CD4-positive, CD25-positive, alpha-beta regulatory T cell (primary cell): ENCODE data around the gene FRMPD4. TPM values are rescaled to one million over a fixed set of nuclear protein-coding genes. Genes with fewer than 3 reads are reported as not detected.

Experiments used
- ATAC-seq, 2 donors: fragments of 150-1000 bp; cut with Tn5 transposase; one replicate each; pipeline ENCODE4 v1.10.0; 2021; ENCODE audit warnings: low read depth in 2 of 2, moderate number of reproducible peaks in 2 of 2, moderate library complexity in 1 of 2
- DNase-seq, 3 donors: peaks; one replicate each; pipeline versions ENCODE4 v3.0.0 to v3.0.0-alpha.2; 2012 to 2022; ENCODE audit warnings: mixed read lengths in 1 of 3
- H3K27ac ChIP-seq: one replicate; pipeline ENCODE4 v1.7.0; 2013; ENCODE audit warnings: mild to moderate bottlenecking, low read length; ENCODE audit not compliant: insufficient read depth, poor library complexity, severe bottlenecking
- H3K27me3 ChIP-seq: one replicate; pipeline ENCODE4 v1.7.0; 2013; ENCODE audit warnings: low read length; ENCODE audit not compliant: control insufficient read depth, insufficient read depth
- H3K36me3 ChIP-seq: one replicate; pipeline ENCODE4 v1.7.0; 2013; ENCODE audit warnings: mild to moderate bottlenecking, low read length, moderate library complexity; ENCODE audit not compliant: control insufficient read depth, insufficient read depth
- H3K4me1 ChIP-seq: 2 replicates; pipeline ENCODE4 v1.7.0; 2013; ENCODE audit warnings: mild to moderate bottlenecking, low read length; ENCODE audit not compliant: insufficient read depth, control insufficient read depth, poor library complexity, severe bottlenecking
- H3K4me3 ChIP-seq: one replicate; pipeline ENCODE4 v1.7.0; 2013; ENCODE audit warnings: low read depth, mild to moderate bottlenecking, low read length, moderate library complexity
- H3K9me3 ChIP-seq, 2 experiments: 1 replicate in 1 of 2; 2 replicates in 1 of 2; pipeline ENCODE4 v1.7.0; 2013; ENCODE audit warnings: low read length in 2 of 2, mild to moderate bottlenecking in 1 of 2, moderate library complexity in 1 of 2; ENCODE audit not compliant: control insufficient read depth in 2 of 2
- H3K27ac Mint-ChIP-seq, 3 donors: one replicate each; pipeline ENCODE4 v1.8.0; 2020 to 2022; ENCODE audit warnings: mild to moderate bottlenecking in 3 of 3, mixed read lengths in 3 of 3, moderate library complexity in 2 of 3
- H3K27me3 Mint-ChIP-seq: one replicate; pipeline ENCODE4 v1.8.0; 2022; ENCODE audit warnings: mild to moderate bottlenecking, mixed read lengths
- H3K36me3 Mint-ChIP-seq: one replicate; pipeline ENCODE4 v1.8.0; 2020; ENCODE audit warnings: mixed read lengths
- H3K4me1 Mint-ChIP-seq, 4 donors: one replicate each; pipeline ENCODE4 v1.8.0; 2020 to 2022; ENCODE audit warnings: mixed read lengths in 4 of 4, mild to moderate bottlenecking in 1 of 4
- H3K4me3 Mint-ChIP-seq, 4 donors: one replicate each; pipeline ENCODE4 v1.8.0; 2020 to 2022; ENCODE audit warnings: mild to moderate bottlenecking in 4 of 4, mixed read lengths in 4 of 4, moderate library complexity in 3 of 4
- H3K9me3 Mint-ChIP-seq, 7 donors: one replicate each; pipeline ENCODE4 v1.8.0; 2020 to 2022; ENCODE audit warnings: mixed read lengths in 7 of 7, mild to moderate bottlenecking in 3 of 7, moderate library complexity in 2 of 7
- polyA plus RNA-seq, 4 donors: library from polyadenylated mRNA; unstranded; fragments of 300-500 nt; fragmentation: Illumina TruSeq; gene quantifications; one replicate each; pipeline ENCODE4 v1.2.3, GENCODE V29; 2021
- total RNA-seq: library from RNA; stranded (reverse); gene quantifications from one replicate; pipeline ENCODE4 v1.2.3, GENCODE V29; 2022

The FRMPD4 gene
- total and polyA plus RNA-seq, 5 donors from 2014 or later, result not detected

DNA sequence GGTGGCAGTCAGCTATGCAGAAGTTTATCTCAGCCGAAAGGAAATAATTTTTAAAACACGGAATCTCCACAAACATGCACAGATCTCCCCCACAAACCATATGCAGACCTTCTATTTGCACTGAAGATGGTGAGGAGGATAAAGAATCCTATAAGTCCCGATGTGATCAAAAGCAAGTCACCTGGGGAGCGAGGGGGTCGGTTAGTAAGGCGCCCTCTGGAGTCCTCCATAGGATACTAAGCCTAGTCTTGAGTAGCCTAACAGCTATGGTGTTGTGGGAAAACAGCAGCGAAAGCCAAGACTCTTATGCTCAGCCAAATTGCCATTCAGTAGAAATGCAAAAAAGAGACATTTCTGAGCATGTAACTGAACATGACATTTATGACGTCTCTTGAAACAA, 210.9 kb downstream of the FRMPD4 start:
- Mint-ChIP-seq H3K27me3 (no peaks in the 10 kb centered on the region), H3K4me3 (no peak overlapping the region), H3K9me3 (no peaks in the 10 kb centered on the region), H3K27ac (no peak overlapping the region), H3K4me1 (no peaks in the 10 kb centered on the region), H3K36me3 (no peaks in the 10 kb centered on the region)
- H3K9me3 ChIP-seq, result no peaks in the 10 kb centered on the region
- no peak overlapping the region for H3K4me3 ChIP-seq
- ATAC-seq (no peak), DNase-seq (no peak)
- no peaks in the 10 kb centered on the region for H3K27me3 ChIP-seq
- H3K36me3 ChIP-seq, result no peaks in the 10 kb centered on the region
- H3K4me1 ChIP-seq, result no peaks in the 10 kb centered on the region
- H3K27ac ChIP-seq, result no peak overlapping the region

DNA sequence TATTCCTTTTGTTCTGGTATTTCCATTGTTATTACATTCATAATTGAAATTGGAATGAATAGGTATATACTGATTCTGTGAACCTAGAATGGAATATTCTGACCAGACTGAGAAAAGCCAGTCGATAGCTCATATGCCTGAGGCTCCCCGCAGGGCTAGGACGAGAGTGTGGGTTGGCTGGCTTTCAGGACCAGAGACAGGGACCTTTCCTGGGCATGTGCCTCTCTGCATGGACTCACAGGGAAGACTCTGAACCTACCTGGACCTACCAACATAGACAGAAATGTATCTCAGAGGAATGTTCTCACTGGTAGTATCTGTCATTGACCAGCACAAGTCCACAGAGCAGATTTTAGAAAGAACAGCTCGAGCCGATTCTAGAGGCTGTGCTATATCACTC, 214.6 kb downstream of the FRMPD4 start:
- ATAC-seq (no peak), DNase-seq (no peak)
- Histone ChIP-seq H3K4me3 (no peak overlapping the region), H3K27me3 (no peaks in the 10 kb centered on the region), H3K4me1 (no peaks in the 10 kb centered on the region), H3K36me3 (no peaks in the 10 kb centered on the region), H3K9me3 (no peaks in the 10 kb centered on the region), H3K27ac (no peak overlapping the region)
- no peaks in the 10 kb centered on the region for H3K36me3 Mint-ChIP-seq
- H3K27me3 Mint-ChIP-seq, result no peaks in the 10 kb centered on the region
- H3K4me1 Mint-ChIP-seq, result no peaks in the 10 kb centered on the region
- H3K9me3 Mint-ChIP-seq, result no peaks in the 10 kb centered on the region
- H3K27ac Mint-ChIP-seq, result no peak overlapping the region
- H3K4me3 Mint-ChIP-seq, result no peak overlapping the region

DNA sequence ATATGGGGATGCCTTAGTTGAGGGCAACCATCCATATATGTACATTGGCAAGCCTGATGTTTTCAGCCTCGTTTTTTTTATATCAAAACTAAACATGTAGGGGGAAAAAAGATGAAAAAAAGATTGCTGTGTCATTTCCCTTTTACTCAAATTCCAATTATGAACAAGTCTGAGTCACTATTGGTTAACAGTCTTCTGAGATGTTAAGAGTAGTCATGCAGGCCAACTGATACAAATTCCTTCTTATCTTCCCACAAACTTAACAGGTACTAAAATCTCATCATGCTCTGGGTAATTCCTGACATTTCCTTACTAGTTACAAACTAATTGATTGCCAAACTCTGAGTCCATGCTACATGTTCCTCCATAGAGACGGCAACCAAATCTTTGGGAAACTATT, 222.1 kb downstream of the FRMPD4 start:
- Mint-ChIP-seq H3K27ac (no peak overlapping the region), H3K36me3 (no peaks in the 10 kb centered on the region), H3K27me3 (no peaks in the 10 kb centered on the region), H3K4me3 (no peak overlapping the region), H3K4me1 (no peaks in the 10 kb centered on the region), H3K9me3 (peaks cover 0 to 2% (median 0%) of the 10 kb centered on the region in 7 donors)
- DNase-seq (no peak), ATAC-seq (no peak)
- Histone ChIP-seq H3K27me3 (no peaks in the 10 kb centered on the region), H3K36me3 (no peaks in the 10 kb centered on the region), H3K9me3 (no peaks in the 10 kb centered on the region), H3K4me3 (no peak overlapping the region), H3K4me1 (no peaks in the 10 kb centered on the region), H3K27ac (no peak overlapping the region)

DNA sequence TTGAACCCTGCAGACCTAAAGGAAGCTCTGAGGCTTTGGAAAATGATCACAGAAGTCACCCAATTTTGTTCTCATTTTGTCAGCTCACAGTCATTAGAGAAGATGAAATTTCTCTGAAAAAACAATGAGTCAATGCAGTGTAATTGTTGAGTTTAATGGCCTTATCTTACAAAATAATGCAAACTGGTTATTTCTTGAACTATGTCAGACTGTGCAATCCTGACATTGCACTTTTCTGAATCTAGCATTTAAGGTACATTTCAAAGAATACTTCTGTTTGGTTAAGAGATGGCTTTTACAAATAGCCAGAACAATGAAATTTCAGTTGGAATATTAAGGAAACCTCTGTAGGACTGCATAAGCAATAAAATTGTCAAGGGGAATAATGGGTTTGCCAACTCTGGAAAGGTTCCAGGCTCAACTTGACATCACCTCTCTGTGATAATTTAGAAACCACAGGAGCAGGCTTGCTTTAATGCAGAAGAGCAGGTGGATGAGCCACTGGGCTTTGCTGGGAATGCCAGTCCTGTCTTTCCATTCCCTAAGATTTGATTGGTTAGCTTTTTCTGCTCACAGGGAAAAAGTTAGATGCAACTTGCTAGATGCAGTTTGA, 222.8 kb downstream of the FRMPD4 start:
- Mint-ChIP-seq H3K4me1 (no peaks in the 10 kb centered on the region), H3K9me3 (peaks cover 0 to 3% (median 0%) of the 10 kb centered on the region in 7 donors)
- H3K27me3 ChIP-seq, result no peaks in the 10 kb centered on the region

DNA sequence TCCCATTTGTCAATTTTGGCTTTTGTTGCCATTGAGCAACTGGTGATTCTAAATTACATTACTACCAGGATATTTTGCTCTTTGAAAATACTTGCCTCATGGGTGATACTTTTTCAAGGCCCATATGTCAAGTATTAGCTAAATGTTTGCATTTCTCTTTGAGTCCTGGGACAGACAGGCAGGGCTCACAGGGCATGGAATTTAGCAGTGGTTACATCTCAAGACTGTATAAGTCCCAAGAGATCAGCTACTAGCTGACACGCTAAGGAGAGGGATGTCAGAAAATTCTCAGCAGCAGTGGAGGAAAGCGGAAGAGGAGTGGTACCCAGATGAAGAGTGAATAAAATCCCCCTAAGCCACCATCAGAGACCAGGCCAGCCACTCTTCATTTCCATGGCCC, 224.9 kb downstream of the FRMPD4 start:
- no peak overlapping the region for H3K4me3 Mint-ChIP-seq

More for the DNA sequence above, 222.8 kb downstream of the FRMPD4 start:
- Histone ChIP-seq H3K27ac (no peak overlapping the region), H3K36me3 (no peaks in the 10 kb centered on the region), H3K4me1 (no peaks in the 10 kb centered on the region), H3K4me3 (no peak overlapping the region), H3K9me3 (no peaks in the 10 kb centered on the region)
- Mint-ChIP-seq H3K36me3 (no peaks in the 10 kb centered on the region), H3K4me3 (no peak overlapping the region), H3K27me3 (no peaks in the 10 kb centered on the region), H3K27ac (no peak overlapping the region)
- ATAC-seq (no peak), DNase-seq (no peak)

DNA sequence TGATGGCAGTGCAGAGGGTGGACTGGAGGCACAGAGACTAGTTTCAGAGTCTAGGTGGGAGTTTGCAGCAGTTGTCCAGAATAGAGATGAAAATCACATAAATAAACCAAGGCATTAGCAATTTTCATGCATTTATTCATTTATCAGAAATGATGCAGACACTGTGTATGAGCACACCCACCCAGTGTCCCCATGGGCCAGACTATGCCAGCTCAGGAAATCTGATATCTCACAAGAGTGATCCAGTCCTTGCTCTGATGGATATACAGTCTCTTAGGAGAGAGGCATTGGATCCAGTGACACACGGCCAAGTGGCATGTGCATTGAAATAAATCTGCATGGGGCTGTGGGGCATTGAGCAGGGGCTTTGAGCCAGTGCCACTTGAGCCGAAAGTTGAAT, 228.2 kb downstream of the FRMPD4 start:
- Mint-ChIP-seq H3K4me1 (no peaks in the 10 kb centered on the region), H3K27me3 (no peaks in the 10 kb centered on the region), H3K9me3 (peaks cover 0 to 3% (median 0%) of the 10 kb centered on the region in 7 donors), H3K36me3 (no peaks in the 10 kb centered on the region), H3K4me3 (no peak overlapping the region), H3K27ac (no peak overlapping the region)
- ATAC-seq (no peak), DNase-seq (no peak)
- Histone ChIP-seq H3K9me3 (no peaks in the 10 kb centered on the region), H3K4me1 (no peaks in the 10 kb centered on the region), H3K36me3 (no peaks in the 10 kb centered on the region), H3K27me3 (no peaks in the 10 kb centered on the region), H3K4me3 (no peak overlapping the region), H3K27ac (no peak overlapping the region)

More for the DNA sequence above, 224.9 kb downstream of the FRMPD4 start:
- ATAC-seq (no peak), DNase-seq (no peak)
- no peak overlapping the region for H3K27ac Mint-ChIP-seq
- no peak overlapping the region for H3K27ac ChIP-seq
- no peaks in the 10 kb centered on the region for H3K27me3 Mint-ChIP-seq
- no peak overlapping the region for H3K4me3 ChIP-seq
- peaks cover 0 to 3% (median 0%) of the 10 kb centered on the region in 7 donors for H3K9me3 Mint-ChIP-seq
- no peaks in the 10 kb centered on the region for H3K4me1 Mint-ChIP-seq
- H3K9me3 ChIP-seq, result no peaks in the 10 kb centered on the region
- H3K27me3 ChIP-seq, result no peaks in the 10 kb centered on the region
- no peaks in the 10 kb centered on the region for H3K36me3 Mint-ChIP-seq
- no peaks in the 10 kb centered on the region for H3K4me1 ChIP-seq
- H3K36me3 ChIP-seq, result no peaks in the 10 kb centered on the region

DNA sequence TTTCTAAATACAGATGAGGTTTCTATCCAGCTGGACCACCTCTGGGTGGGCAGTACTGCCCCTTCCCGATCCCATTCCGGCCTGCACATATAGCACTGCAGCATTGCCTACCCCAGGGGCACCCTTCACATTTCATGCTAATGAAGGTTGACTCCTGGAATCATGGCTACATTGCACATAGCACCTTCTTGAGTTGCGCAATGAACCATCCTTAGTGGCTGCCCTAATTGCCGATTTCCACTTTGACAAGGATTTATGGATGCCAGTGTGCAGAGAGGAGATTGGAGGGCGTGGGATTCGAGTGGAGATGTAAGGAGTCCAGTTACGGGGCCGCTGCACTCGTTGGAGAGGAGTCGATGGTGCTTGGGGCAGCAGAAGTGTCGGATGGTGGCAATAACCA, 229.0 kb downstream of the FRMPD4 start:
- Mint-ChIP-seq H3K4me1 (no peaks in the 10 kb centered on the region), H3K36me3 (no peaks in the 10 kb centered on the region), H3K4me3 (no peak overlapping the region), H3K27ac (no peak overlapping the region), H3K9me3 (peaks cover 0 to 3% (median 0%) of the 10 kb centered on the region in 7 donors), H3K27me3 (no peaks in the 10 kb centered on the region)
- no peaks in the 10 kb centered on the region for H3K9me3 ChIP-seq
- H3K36me3 ChIP-seq, result no peaks in the 10 kb centered on the region
- ATAC-seq (no peak), DNase-seq (no peak)
- no peaks in the 10 kb centered on the region for H3K4me1 ChIP-seq
- no peak overlapping the region for H3K4me3 ChIP-seq
- no peaks in the 10 kb centered on the region for H3K27me3 ChIP-seq
- H3K27ac ChIP-seq, result no peak overlapping the region

DNA sequence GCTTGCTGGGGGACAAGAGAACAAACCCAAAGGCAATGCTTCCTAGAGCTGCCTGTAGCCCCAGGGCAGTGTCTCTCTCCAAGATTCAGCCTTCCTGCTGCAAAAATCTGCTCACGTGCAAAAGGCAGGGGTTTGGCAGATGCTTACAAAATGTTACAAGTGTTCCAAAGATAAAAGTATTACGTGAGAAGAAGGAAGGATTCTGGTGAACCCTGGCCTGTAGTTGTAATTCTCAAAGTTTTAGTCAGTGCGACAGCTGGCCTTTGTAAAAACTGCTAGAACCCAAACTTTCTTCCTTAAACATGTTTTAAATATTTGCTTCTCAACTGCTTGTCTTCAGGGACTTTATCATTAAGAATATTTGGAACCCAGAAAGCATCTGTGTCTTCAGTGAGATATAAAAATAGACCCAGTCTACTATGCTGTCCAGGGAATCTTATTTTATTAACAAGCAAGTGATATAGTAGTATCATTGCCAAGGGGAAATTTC, 232.3 kb downstream of the FRMPD4 start:
- Mint-ChIP-seq H3K36me3 (no peaks in the 10 kb centered on the region), H3K4me3 (no peak overlapping the region), H3K27ac (no peak overlapping the region), H3K9me3 (no peaks in the 10 kb centered on the region), H3K27me3 (no peaks in the 10 kb centered on the region), H3K4me1 (no peaks in the 10 kb centered on the region)
- no peak overlapping the region for H3K27ac ChIP-seq
- H3K36me3 ChIP-seq, result no peaks in the 10 kb centered on the region
- DNase-seq (no peak), ATAC-seq (no peak)
- no peaks in the 10 kb centered on the region for H3K4me1 ChIP-seq
- no peak overlapping the region for H3K4me3 ChIP-seq
- H3K27me3 ChIP-seq, result no peaks in the 10 kb centered on the region
- H3K9me3 ChIP-seq, result no peaks in the 10 kb centered on the region
